AG09309 (cell line): ENCODE data around the gene SNRNP200.

Experiments used
- DNase-seq: peaks from one replicate; pipeline ENCODE4 v3.0.0-alpha.2; 2010; ENCODE audit warnings: low read depth
- H3K4me3 ChIP-seq: 2 replicates; pipeline ENCODE4 v1.5.1; 2011; ENCODE audit warnings: mild to moderate bottlenecking, low read depth, low read length, moderate library complexity; ENCODE audit not compliant: control insufficient read depth
- CTCF ChIP-seq: IDR thresholded peaks from 2 replicates; pipeline ENCODE4 v1.5.1; 2011; ENCODE audit warnings: mild to moderate bottlenecking, low read depth, low read length, inconsistent platforms; ENCODE audit not compliant: insufficient read depth, control insufficient read depth; ENCODE audit errors: missing control alignments

The SNRNP200 gene

GRCh38 chr2:96291751-96292150 is 13.6 kb downstream of the SNRNP200 start:
- no peak for TF ChIP-seq CTCF
- DNase-seq: no peak
- H3K4me3 ChIP-seq: no peak overlapping the region

- no peak for DNase-seq
- no peak for TF ChIP-seq CTCF
- no peak overlapping the region for H3K4me3 ChIP-seq
Observed at GRCh38 chr2:96287273-96287856, 18.0 kb downstream of the SNRNP200 start.

DNA sequence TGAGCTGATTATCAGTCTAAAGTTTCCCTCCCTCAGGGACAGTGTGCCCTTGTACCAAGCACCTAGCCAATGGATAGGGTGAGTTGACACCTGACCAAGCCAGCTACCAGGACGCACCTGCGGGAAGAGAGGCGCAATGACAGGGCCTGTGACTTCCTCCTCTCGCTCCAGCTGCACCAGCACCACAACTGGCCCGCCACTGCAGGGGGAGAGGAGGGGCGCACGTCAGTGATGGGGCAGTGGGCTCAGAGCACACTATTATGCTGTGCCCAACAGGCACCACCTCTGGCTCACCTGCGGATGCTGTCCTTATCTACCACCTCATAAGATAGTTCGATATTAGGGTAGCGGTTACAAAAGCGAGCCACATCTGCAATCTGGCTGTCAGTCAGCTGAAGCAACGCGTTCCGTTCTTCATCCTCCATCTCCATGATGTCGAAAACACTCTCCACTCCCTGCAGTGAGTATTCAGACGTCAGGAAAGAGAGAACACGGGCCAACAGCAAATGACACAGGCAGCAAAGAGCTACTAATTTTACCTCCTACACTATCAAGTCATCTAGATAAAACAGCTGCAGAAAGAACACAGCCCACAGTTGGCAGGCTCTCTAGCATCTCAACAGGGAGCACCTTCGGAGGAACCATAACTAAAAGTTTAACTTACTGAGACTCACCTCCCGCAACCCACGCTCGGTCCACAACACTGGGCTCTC is 28.4 kb downstream of the SNRNP200 start:
- no peak for TF ChIP-seq CTCF
- DNase-seq: no peak
- H3K4me3 ChIP-seq: no peak overlapping the region

GRCh38 chr2:96274355-96275056 is 30.8 kb downstream of the SNRNP200 start:
- DNase-seq: no peak
- no peak for TF ChIP-seq CTCF
- H3K4me3 ChIP-seq: no peak overlapping the region

DNA sequence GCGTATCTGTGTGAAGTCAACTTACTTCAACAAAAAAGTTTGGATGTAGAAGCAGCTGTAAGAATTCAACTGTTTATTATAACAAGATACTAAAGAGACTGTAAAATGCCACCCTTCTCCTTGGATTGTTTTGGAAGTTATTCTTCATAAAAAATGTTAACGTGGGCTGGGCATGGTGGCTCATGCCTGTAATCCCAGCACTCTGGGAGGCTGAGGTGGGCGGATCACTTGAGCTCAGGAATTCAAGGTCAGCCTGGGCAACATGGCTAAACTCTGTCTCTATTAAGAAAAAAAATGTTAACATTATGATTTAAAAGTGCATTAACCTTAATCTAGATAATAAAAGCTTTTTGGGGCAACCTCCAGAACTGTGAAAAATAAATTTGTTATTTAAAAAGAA is 31.6 kb downstream of the SNRNP200 start:
- TF ChIP-seq CTCF: no peak
- DNase-seq: no peak
- H3K4me3 ChIP-seq: no peak overlapping the region

DNA sequence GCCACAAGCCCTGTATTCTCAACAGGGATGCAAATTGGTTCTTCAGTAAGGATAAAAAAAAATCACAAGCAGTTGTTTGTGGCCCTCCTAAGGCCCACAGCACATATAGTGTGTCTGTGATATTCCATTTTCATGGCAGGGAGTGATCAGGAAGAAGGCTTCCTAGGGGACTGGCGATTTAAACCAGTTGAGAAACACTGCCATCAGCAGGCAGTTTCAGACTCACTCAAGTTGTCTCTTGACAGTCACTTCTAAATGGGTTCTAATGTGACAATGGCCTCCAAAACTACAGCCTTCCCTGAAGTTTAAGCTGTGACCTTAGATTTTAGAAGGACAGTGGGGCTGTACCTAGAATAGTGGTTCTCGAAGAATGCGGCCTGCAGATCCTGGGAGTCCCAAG is 33.4 kb downstream of the SNRNP200 start:
- no peak for TF ChIP-seq CTCF
- DNase-seq: no peak

More for the DNA sequence above, 33.4 kb downstream of the SNRNP200 start:
- no peak overlapping the region for H3K4me3 ChIP-seq
